KMS-11 (cell line): ENCODE measurements around the gene PAPPA.

Experiments
- H2AFZ ChIP-seq: fragments of 200-600 bp; sonication (generic); 2 replicates; pipeline ENCODE4 v1.6.1; 2016; ENCODE audit warnings: antibody characterized with exemption, mixed run types, low read depth
- H3K27ac ChIP-seq: fragments of 200-600 bp; sonication (generic); 2 replicates; pipeline ENCODE4 v1.6.1; 2016; ENCODE audit warnings: mild to moderate bottlenecking, mixed run types
- H3K27me3 ChIP-seq: fragments of 200-600 bp; sonication (generic); 2 replicates; pipeline ENCODE4 v1.6.1; 2017; ENCODE audit warnings: mild to moderate bottlenecking, low read depth, mixed run types, moderate library complexity; ENCODE audit not compliant: insufficient read depth
- H3K36me3 ChIP-seq: fragments of 200-600 bp; sonication (generic); 2 replicates; pipeline ENCODE4 v1.6.1; 2017; ENCODE audit warnings: mild to moderate bottlenecking, mixed run types; ENCODE audit not compliant: insufficient read depth
- H3K4me1 ChIP-seq: fragments of 200-600 bp; sonication (generic); 2 replicates; pipeline ENCODE4 v1.6.1; 2016; ENCODE audit warnings: mild to moderate bottlenecking, low read depth, mixed run types; ENCODE audit not compliant: poor library complexity, severe bottlenecking
- H3K4me2 ChIP-seq: fragments of 200-600 bp; sonication (generic); 2 replicates; pipeline ENCODE4 v1.7.0; 2016; ENCODE audit warnings: mild to moderate bottlenecking, mixed run types
- H3K4me3 ChIP-seq: fragments of 200-600 bp; sonication (generic); IDR thresholded peaks from 2 replicates; pipeline ENCODE4 v1.6.1; 2017; ENCODE audit warnings: low read depth, low read length, mixed read lengths; ENCODE audit not compliant: insufficient read depth
- H3K79me2 ChIP-seq: fragments of 200-600 bp; sonication (generic); 2 replicates; pipeline ENCODE4 v1.6.1; 2016; ENCODE audit warnings: low read depth, mixed run types; ENCODE audit not compliant: insufficient read depth
- H3K9ac ChIP-seq: fragments of 200-600 bp; sonication (generic); 2 replicates; pipeline ENCODE4 v1.6.1; 2016; ENCODE audit warnings: mild to moderate bottlenecking, mixed run types
- H4K20me1 ChIP-seq: fragments of 200-600 bp; sonication (generic); 2 replicates; pipeline ENCODE4 v1.6.1; 2016; ENCODE audit warnings: mild to moderate bottlenecking, mixed run types; ENCODE audit not compliant: insufficient read depth
- CTCF ChIP-seq: fragments of 200-600 bp; sonication (generic); conservative IDR thresholded peaks from 2 replicates; pipeline ENCODE4 v1.6.1; 2017; ENCODE audit warnings: low read depth, mild to moderate bottlenecking, antibody characterized with exemption, low read length, moderate library complexity, mixed read lengths

The PAPPA gene

GRCh38 chr9:116350213-116350612 is 196.6 kb downstream of the PAPPA start:
- H3K79me2 ChIP-seq = no peaks in the 10 kb centered on the region
- no peaks in the 10 kb centered on the region for H3K4me1 ChIP-seq
- H3K27me3 ChIP-seq = no peaks in the 10 kb centered on the region
- no peak for TF ChIP-seq CTCF
- no peak overlapping the region for H3K9ac ChIP-seq
- H3K36me3 ChIP-seq = no peaks in the 10 kb centered on the region
- no peaks in the 10 kb centered on the region for H4K20me1 ChIP-seq
- no peak overlapping the region for H3K4me3 ChIP-seq
- H3K4me2 ChIP-seq = no peak overlapping the region
- no peak overlapping the region for H3K27ac ChIP-seq
- H2AFZ ChIP-seq = no peak overlapping the region

- Histone ChIP-seq H3K9ac (no peak overlapping the region), H3K36me3 (no peaks in the 10 kb centered on the region), H3K79me2 (no peaks in the 10 kb centered on the region), H2AFZ (no peak overlapping the region), H3K4me3 (no peak overlapping the region), H3K27ac (no peak overlapping the region), H3K27me3 (no peaks in the 10 kb centered on the region), H4K20me1 (no peaks in the 10 kb centered on the region), H3K4me2 (no peak overlapping the region), H3K4me1 (no peaks in the 10 kb centered on the region)
- no peak for TF ChIP-seq CTCF
Observed at GRCh38 chr9:116352958-116353357, 199.4 kb downstream of the PAPPA start.

GRCh38 chr9:116355153-116355921 is 201.7 kb downstream of the PAPPA start:
- Histone ChIP-seq H3K4me1 (no peaks in the 10 kb centered on the region), H3K27ac (no peak overlapping the region), H4K20me1 (no peaks in the 10 kb centered on the region), H3K9ac (no peak overlapping the region), H3K79me2 (no peaks in the 10 kb centered on the region), H3K36me3 (no peaks in the 10 kb centered on the region), H3K4me3 (no peak overlapping the region), H3K4me2 (no peak overlapping the region), H3K27me3 (no peaks in the 10 kb centered on the region), H2AFZ (no peak overlapping the region)
- TF ChIP-seq CTCF = no peak

- no peaks in the 10 kb centered on the region for H4K20me1 ChIP-seq
- no peak overlapping the region for H3K4me3 ChIP-seq
- H3K79me2 ChIP-seq = no peaks in the 10 kb centered on the region
- H3K27me3 ChIP-seq = no peaks in the 10 kb centered on the region
- H3K4me1 ChIP-seq = no peaks in the 10 kb centered on the region
- H3K4me2 ChIP-seq = no peak overlapping the region
- no peak overlapping the region for H2AFZ ChIP-seq
- no peak overlapping the region for H3K27ac ChIP-seq
- no peaks in the 10 kb centered on the region for H3K36me3 ChIP-seq
- no peak for TF ChIP-seq CTCF
- H3K9ac ChIP-seq = no peak overlapping the region
Observed at GRCh38 chr9:116358251-116358650, 204.7 kb downstream of the PAPPA start.
